Natural killer cell (primary cell): ENCODE measurements around the gene MRPS34. TPM values are rescaled to one million over a fixed set of nuclear protein-coding genes. Genes with fewer than 3 reads are reported as not detected.

ENCODE experiments used
- ATAC-seq, 3 donors: fragments of 150-1000 bp in 2 of 3; fragments of 200-7000 bp in 1 of 3; cut with Tn5 transposase; 1 replicate in 1 of 3; 2 replicates in 2 of 3; pipeline ENCODE4 v1.10.0; 2021; ENCODE audit warnings: mild to moderate bottlenecking in 2 of 3, moderate library complexity in 2 of 3
- DNase-seq, 2 donors: peaks; one replicate each; pipeline versions ENCODE4 v3.0.0 to v3.0.0-alpha.2; 2013 to 2021; ENCODE audit warnings: mixed read lengths in 1 of 2
- H3K27ac ChIP-seq: one replicate; pipeline ENCODE4 v1.5.1; 2013; ENCODE audit warnings: mild to moderate bottlenecking, low read length
- H3K27me3 ChIP-seq: one replicate; pipeline ENCODE4 v1.6.1; 2013; ENCODE audit warnings: low read length; ENCODE audit not compliant: control insufficient read depth, insufficient read depth
- H3K36me3 ChIP-seq: one replicate; pipeline ENCODE4 v1.6.1; 2013; ENCODE audit warnings: low read length; ENCODE audit not compliant: control insufficient read depth, insufficient read depth
- H3K4me1 ChIP-seq: one replicate; pipeline ENCODE4 v1.6.1; 2013; ENCODE audit warnings: low read length; ENCODE audit not compliant: control insufficient read depth, insufficient read depth
- H3K4me3 ChIP-seq: one replicate; pipeline ENCODE4 v1.5.1; 2013; ENCODE audit warnings: low read length
- H3K9me3 ChIP-seq: one replicate; pipeline ENCODE4 v1.6.1; 2013; ENCODE audit warnings: low read length; ENCODE audit not compliant: control insufficient read depth, insufficient read depth
- H3K27ac Mint-ChIP-seq, 2 donors: one replicate each; pipeline ENCODE4 v1.8.0; 2022; ENCODE audit warnings: mild to moderate bottlenecking in 2 of 2, mixed read lengths in 2 of 2, moderate library complexity in 1 of 2
- H3K27me3 Mint-ChIP-seq, 2 donors: one replicate each; pipeline ENCODE4 v1.8.0; 2022; ENCODE audit warnings: low read depth in 2 of 2, mixed read lengths in 2 of 2
- H3K36me3 Mint-ChIP-seq: one replicate; pipeline ENCODE4 v1.8.0; 2022; ENCODE audit warnings: mixed read lengths
- H3K4me1 Mint-ChIP-seq, 2 donors: one replicate each; pipeline ENCODE4 v1.8.0; 2022; ENCODE audit warnings: mixed read lengths in 2 of 2
- H3K4me3 Mint-ChIP-seq: one replicate; pipeline ENCODE4 v1.8.0; 2022; ENCODE audit warnings: mild to moderate bottlenecking, moderate library complexity, mixed read lengths
- H3K9me3 Mint-ChIP-seq, 2 donors: one replicate each; pipeline ENCODE4 v1.8.0; 2022; ENCODE audit warnings: mixed read lengths in 2 of 2
- WGBS: methylation state at CpG from one replicate; pipeline ENCODE4 v1.1.7; 2013; ENCODE audit warnings: missing lambda C conversion rate; ENCODE audit not compliant: insufficient coverage; 5-methylcytosine and 5-hydroxymethylcytosine counted together
- intact Hi-C: fragments of 100-400 bp; cut with micrococcal nuclease; formaldehyde crosslinking; loops from one replicate; pipeline ENCODE4 v1.14.2; 2022
- total RNA-seq, 4 donors: library from RNA; stranded (reverse); fragments of 120-200 nt in 1 of 4; gene quantifications; one replicate each; pipeline versions ENCODE4 v1.2.3 to v1.2.4, GENCODE V29; 2013 to 2022
- TF ChIP-seq, protein P1 (sequence below): fragments of 200-600 bp; IDR thresholded peaks from one replicate; pipeline ENCODE4 v1.8.0; 2022; ENCODE audit warnings: antibody characterized with exemption

The MRPS34 gene
- total RNA-seq, 3 donors from 2014 or later (not counting 1 experiment from before 2014, with no cell fraction given) = 26.5 to 42.0 (median 41.4) TPM

DNA sequence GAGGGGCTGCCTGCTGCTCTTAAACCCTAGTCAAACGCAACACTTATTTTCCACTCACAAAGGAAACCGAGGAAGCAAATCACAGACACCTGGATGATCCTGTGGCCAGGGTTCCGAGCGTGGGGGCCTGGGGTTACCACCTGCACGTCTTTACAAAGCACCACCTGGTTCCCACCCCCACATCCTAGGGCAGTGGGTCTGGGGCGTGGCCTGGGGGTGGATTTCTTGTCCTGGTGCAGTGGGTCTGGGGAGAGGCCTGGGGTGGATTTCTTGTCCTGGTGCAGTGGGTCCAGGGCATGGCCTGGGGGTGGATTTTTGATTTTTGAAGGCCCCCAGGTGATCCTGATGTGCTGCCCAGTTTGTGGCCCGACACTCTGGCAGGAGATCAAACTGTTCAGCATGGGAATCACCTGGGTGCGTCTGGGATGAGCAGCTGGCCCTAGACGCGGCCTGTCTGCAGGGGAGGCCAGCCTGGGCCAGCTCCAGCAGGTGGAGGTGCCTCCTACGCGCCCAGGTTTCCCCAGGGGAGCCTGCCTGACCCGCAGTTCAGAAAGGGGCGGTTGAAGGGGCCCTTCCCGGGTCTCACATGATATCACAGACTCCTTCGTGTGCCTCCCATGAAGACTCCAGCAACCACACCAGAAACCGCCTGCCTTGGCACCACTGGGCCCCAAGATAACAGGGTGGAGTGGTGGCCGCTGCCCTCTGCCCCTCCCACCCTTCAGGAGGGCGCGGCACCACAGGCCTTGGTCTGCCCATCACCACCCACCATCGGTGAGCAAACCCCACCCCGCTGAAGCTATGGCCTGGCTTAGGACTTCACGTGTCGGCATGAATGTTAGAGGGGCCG lies 47.4 kb upstream of the MRPS34 start:
- Histone ChIP-seq H3K4me3 (no peak overlapping the region), H3K36me3 (peaks cover 47% of the 10 kb centered on the region), H3K4me1 (peaks cover 6% of the 10 kb centered on the region), H3K27ac (no peak overlapping the region), H3K9me3 (no peaks in the 10 kb centered on the region), H3K27me3 (no peaks in the 10 kb centered on the region)
- TF ChIP-seq, protein P1, sequence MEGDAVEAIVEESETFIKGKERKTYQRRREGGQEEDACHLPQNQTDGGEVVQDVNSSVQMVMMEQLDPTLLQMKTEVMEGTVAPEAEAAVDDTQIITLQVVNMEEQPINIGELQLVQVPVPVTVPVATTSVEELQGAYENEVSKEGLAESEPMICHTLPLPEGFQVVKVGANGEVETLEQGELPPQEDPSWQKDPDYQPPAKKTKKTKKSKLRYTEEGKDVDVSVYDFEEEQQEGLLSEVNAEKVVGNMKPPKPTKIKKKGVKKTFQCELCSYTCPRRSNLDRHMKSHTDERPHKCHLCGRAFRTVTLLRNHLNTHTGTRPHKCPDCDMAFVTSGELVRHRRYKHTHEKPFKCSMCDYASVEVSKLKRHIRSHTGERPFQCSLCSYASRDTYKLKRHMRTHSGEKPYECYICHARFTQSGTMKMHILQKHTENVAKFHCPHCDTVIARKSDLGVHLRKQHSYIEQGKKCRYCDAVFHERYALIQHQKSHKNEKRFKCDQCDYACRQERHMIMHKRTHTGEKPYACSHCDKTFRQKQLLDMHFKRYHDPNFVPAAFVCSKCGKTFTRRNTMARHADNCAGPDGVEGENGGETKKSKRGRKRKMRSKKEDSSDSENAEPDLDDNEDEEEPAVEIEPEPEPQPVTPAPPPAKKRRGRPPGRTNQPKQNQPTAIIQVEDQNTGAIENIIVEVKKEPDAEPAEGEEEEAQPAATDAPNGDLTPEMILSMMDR = no peak
- DNase-seq (no peak), ATAC-seq (no peak)
- Mint-ChIP-seq H3K4me3 (no peak overlapping the region), H3K36me3 (no peaks in the 10 kb centered on the region), H3K27ac (no peak overlapping the region), H3K27me3 (no peaks in the 10 kb centered on the region), H3K9me3 (no peaks in the 10 kb centered on the region), H3K4me1 (peaks cover 0 to 11% of the 10 kb centered on the region in 2 donors)
- 93% methylated on average over 24 of the region's 25 CpGs for WGBS
- intact Hi-C loops = no loop called here

- Mint-ChIP-seq H3K36me3 (no peaks in the 10 kb centered on the region), H3K27ac (no peak overlapping the region), H3K4me3 (no peak overlapping the region), H3K27me3 (no peaks in the 10 kb centered on the region), H3K4me1 (peaks cover 0 to 8% of the 10 kb centered on the region in 2 donors), H3K9me3 (no peaks in the 10 kb centered on the region)
- H3K4me3 ChIP-seq = no peak overlapping the region
- DNase-seq = no peak
- no peak for ATAC-seq
- peaks cover 47% of the 10 kb centered on the region for H3K36me3 ChIP-seq
- intact Hi-C loops = no loop called here
- no peaks in the 10 kb centered on the region for H3K9me3 ChIP-seq
- no peaks in the 10 kb centered on the region for H3K27me3 ChIP-seq
- 99% methylated on average over 15 of the region's 15 CpGs for WGBS
- TF ChIP-seq, protein P1 = no peak
- H3K4me1 ChIP-seq = peaks cover under 1% of the 10 kb centered on the region
- no peak overlapping the region for H3K27ac ChIP-seq
Measured at GRCh38 chr16:1819611-1820010, 46.7 kb upstream of the MRPS34 start.

- WGBS = 96% methylated on average over 35 of the region's 35 CpGs
- H3K27ac Mint-ChIP-seq = no peak overlapping the region
- H3K27ac ChIP-seq = no peak overlapping the region
- peaks cover 0 to 4% of the 10 kb centered on the region in 2 donors for H3K4me1 Mint-ChIP-seq
- H3K4me1 ChIP-seq = no peaks in the 10 kb centered on the region
- H3K9me3 Mint-ChIP-seq = no peaks in the 10 kb centered on the region
- no peaks in the 10 kb centered on the region for H3K36me3 Mint-ChIP-seq
- no peaks in the 10 kb centered on the region for H3K9me3 ChIP-seq
- DNase-seq (no peak), ATAC-seq (no peak)
- TF ChIP-seq, protein P1 = no peak
- H3K27me3 Mint-ChIP-seq = no peaks in the 10 kb centered on the region
- no peaks in the 10 kb centered on the region for H3K27me3 ChIP-seq
- H3K4me3 ChIP-seq = no peak overlapping the region
- H3K36me3 ChIP-seq = peaks cover 47% of the 10 kb centered on the region
- intact Hi-C loops = no loop called here
- H3K4me3 Mint-ChIP-seq = no peak overlapping the region
Measured at GRCh38 chr16:1818873-1819525, 46.1 kb upstream of the MRPS34 start.
